IMR-90 (cell line): ENCODE data around the gene CLRN3. TPM values are rescaled to one million over a fixed set of nuclear protein-coding genes. Genes with fewer than 3 reads are reported as not detected.

Experiments used
- ATAC-seq: fragments of 200-7000 bp; cut with Tn5 transposase; 2 replicates; pipeline ENCODE4 v1.9.1; 2020; ENCODE audit warnings: low read depth, mild to moderate bottlenecking, moderate library complexity
- BruUV-seq: library from RNA; stranded (reverse); fragments of 400-500 nt; replicated peaks from 2 replicates; lab custom pipeline; 2021; lab: Mats Ljungman, UMichigan
- CTCF ChIA-PET: fragments of 300-600 bp; formaldehyde crosslinking; extraction: SDS; loops from one replicate; lab custom pipeline; 2021; ENCODE audit warnings: antibody characterized with exemption; lab: Yijun Ruan, JAX
- POLR2A ChIA-PET: fragments of 300-600 bp; sonication (Branson Sonifier 250); formaldehyde crosslinking; loops from one replicate; lab custom pipeline; 2022; ENCODE audit warnings: antibody characterized with exemption; ENCODE audit not compliant: unreplicated experiment; lab: Charles Lee
- DNase-seq: peaks from one replicate; pipeline ENCODE4 v3.0.0; 2013
- H2AFZ ChIP-seq: replicated peaks from 2 replicates; pipeline ENCODE3; 2013; ENCODE audit warnings: low read length, mild to moderate bottlenecking; ENCODE audit not compliant: poor library complexity
- H2AK5ac ChIP-seq: 2 replicates; pipeline ENCODE4 v1.6.1; 2013; ENCODE audit warnings: low read depth, low read length, inconsistent platforms
- H2AK9ac ChIP-seq: replicated peaks from 2 replicates; pipeline ENCODE3; 2013; ENCODE audit warnings: mild to moderate bottlenecking, low read depth, low read length, moderate library complexity; ENCODE audit not compliant: poor library complexity
- H2BK120ac ChIP-seq: 2 replicates; pipeline ENCODE4 v1.6.1; 2013; ENCODE audit warnings: low read depth, low read length, inconsistent platforms
- H2BK15ac ChIP-seq: 3 replicates; pipeline ENCODE4 v1.6.1; 2013; ENCODE audit warnings: low read depth, low read length, inconsistent platforms
- H2BK20ac ChIP-seq: 2 replicates; pipeline ENCODE4 v1.6.1; 2013; ENCODE audit warnings: low read depth, mild to moderate bottlenecking, inconsistent platforms, low read length, moderate library complexity
- H2BK5ac ChIP-seq: 2 replicates; pipeline ENCODE4 v1.6.1; 2013; ENCODE audit warnings: mild to moderate bottlenecking, low read depth, low read length, inconsistent platforms; ENCODE audit not compliant: poor library complexity, severe bottlenecking
- H3K14ac ChIP-seq: replicated peaks from 2 replicates; pipeline ENCODE4 v1.6.1; 2013; ENCODE audit warnings: low read depth, low read length, inconsistent platforms
- H3K18ac ChIP-seq: 2 replicates; pipeline ENCODE4 v1.6.1; 2013; ENCODE audit warnings: low read depth, low read length, control low read depth
- H3K23ac ChIP-seq: 2 replicates; pipeline ENCODE4 v1.6.1; 2013; ENCODE audit warnings: low read depth, low read length, inconsistent platforms
- H3K27ac ChIP-seq: 2 replicates; pipeline ENCODE4 v1.5.1; 2013; ENCODE audit warnings: mild to moderate bottlenecking, control low read depth, low read length; ENCODE audit not compliant: insufficient read depth
- H3K27me3 ChIP-seq: 2 replicates; pipeline ENCODE4 v1.6.1; 2013; ENCODE audit warnings: low read length; ENCODE audit not compliant: control insufficient read depth, insufficient read depth
- H3K36me3 ChIP-seq: 2 replicates; pipeline ENCODE4 v1.6.1; 2013; ENCODE audit warnings: low read length, mixed read lengths; ENCODE audit not compliant: control insufficient read depth, insufficient read depth
- H3K4ac ChIP-seq: 2 replicates; pipeline ENCODE4 v1.6.1; 2013; ENCODE audit warnings: low read depth, low read length, inconsistent platforms
- H3K4me1 ChIP-seq: 2 replicates; pipeline ENCODE4 v1.6.1; 2013; ENCODE audit warnings: low read length, mixed read lengths; ENCODE audit not compliant: control insufficient read depth, insufficient read depth
- H3K4me2 ChIP-seq: 2 replicates; pipeline ENCODE4 v1.6.1; 2013; ENCODE audit warnings: low read depth, mild to moderate bottlenecking, control low read depth, low read length, moderate library complexity
- H3K4me3 ChIP-seq: 2 replicates; pipeline ENCODE4 v1.5.1; 2013; ENCODE audit warnings: low read depth, mild to moderate bottlenecking, control low read depth, low read length, moderate library complexity; ENCODE audit not compliant: insufficient read depth
- H3K56ac ChIP-seq: 2 replicates; pipeline ENCODE4 v1.6.1; 2013; ENCODE audit warnings: low read length, inconsistent platforms; ENCODE audit not compliant: insufficient read depth; ENCODE audit errors: extremely low read depth
- H3K79me1 ChIP-seq, 2 experiments: 2 replicates each; pipeline ENCODE4 v1.6.1; 2013; ENCODE audit warnings: low read length in 2 of 2, inconsistent platforms in 1 of 2, low read depth in 1 of 2
- H3K9ac ChIP-seq: 2 replicates; pipeline ENCODE4 v1.6.1; 2013; ENCODE audit warnings: low read depth, low read length, control low read depth
- H3K9me1 ChIP-seq: 2 replicates; pipeline ENCODE4 v1.6.1; 2013; ENCODE audit warnings: low read length, inconsistent platforms; ENCODE audit not compliant: insufficient read depth
- H3K9me3 ChIP-seq: 2 replicates; pipeline ENCODE4 v1.6.1; 2013; ENCODE audit warnings: low read length; ENCODE audit not compliant: control insufficient read depth, insufficient read depth
- H4K20me1 ChIP-seq: 2 replicates; pipeline ENCODE4 v1.6.1; 2013; ENCODE audit warnings: low read length, inconsistent platforms; ENCODE audit not compliant: insufficient read depth
- H4K5ac ChIP-seq: 2 replicates; pipeline ENCODE4 v1.6.1; 2013; ENCODE audit warnings: mild to moderate bottlenecking, low read depth, low read length, control low read depth
- H4K8ac ChIP-seq, 2 experiments: 2 replicates each; pipeline ENCODE4 v1.6.1; 2013; ENCODE audit warnings: low read depth in 2 of 2, low read length in 2 of 2, control low read depth in 1 of 2, inconsistent platforms in 1 of 2
- H4K91ac ChIP-seq: 2 replicates; pipeline ENCODE4 v1.6.1; 2013; ENCODE audit warnings: low read depth, low read length, inconsistent platforms; ENCODE audit not compliant: insufficient read depth
- BHLHE40 ChIP-seq: fragments of 150-350 bp; IDR thresholded peaks from 2 replicates; pipeline ENCODE4 v1.6.1; 2016; ENCODE audit warnings: mild to moderate bottlenecking, low read depth, low read length
- MAFK ChIP-seq: IDR thresholded peaks from 2 replicates; pipeline ENCODE4 v1.6.1; 2012; ENCODE audit warnings: low read depth, low read length, improper control_type of control experiment
- dilution Hi-C: fragments of 300-500 bp; cut with HindIII; formaldehyde crosslinking; loops from one replicate; pipeline ENCODE4 v1.14.3; 2018; ENCODE audit warnings: low sequenced_read_pairs; ENCODE audit not compliant: unreplicated experiment
- in situ Hi-C: fragments of 300-500 bp; cut with MboI; formaldehyde crosslinking; loops from 3 replicates; pipeline ENCODE4 v1.14.3; 2019; ENCODE audit warnings: low sequenced_read_pairs, inconsistent platforms, mixed read lengths
- intact Hi-C: fragments of 100-400 bp; cut with micrococcal nuclease; formaldehyde crosslinking; loops from 2 replicates; pipeline ENCODE4 v1.10.0; 2022
- polyA plus RNA-seq, 3 experiments: library from polyadenylated mRNA; depleted of rRNA; stranded (reverse); fragments of >200 nt; gene quantifications; 2 replicates each; pipeline ENCODE4 v1.2.3, GENCODE V29; 2012; ENCODE audit warnings: low replicate concordance in 1 of 3
- total RNA-seq: library from RNA; depleted of rRNA; stranded (reverse); fragments of >200 nt; gene quantifications from 2 replicates; pipeline ENCODE4 v1.2.3, GENCODE V29; 2012

The CLRN3 gene
- total and polyA plus RNA-seq, 2 of the 4 experiments (the other 2 are of a cell fraction): not detected

DNA sequence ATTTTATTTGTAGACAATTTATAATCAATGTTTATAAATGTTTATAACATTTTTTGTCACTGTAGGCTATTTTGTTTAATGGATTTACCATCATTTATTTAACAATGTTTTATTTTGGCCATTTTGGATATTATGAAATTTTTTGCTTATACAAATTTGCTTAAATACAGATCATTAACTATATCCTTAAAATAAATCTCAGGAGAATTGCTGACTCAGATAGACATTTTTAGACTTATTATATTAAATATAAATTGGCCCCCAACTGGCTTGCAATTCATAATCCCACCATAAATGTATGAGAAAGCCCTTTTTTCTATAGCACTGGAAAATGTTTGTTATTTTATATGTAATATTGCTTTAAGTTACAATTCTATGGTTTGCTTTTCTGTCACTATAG lies 3.8 kb upstream of the CLRN3 start:
- H3K27me3 ChIP-seq: no peaks in the 10 kb centered on the region
- POLR2A ChIA-PET: no interaction called here
- in situ Hi-C loops: no loop called here

More for the DNA sequence above, 3.8 kb upstream of the CLRN3 start:
- ATAC-seq (no peak), DNase-seq (no peak)
- Histone ChIP-seq H3K14ac (no peak overlapping the region), H2AK9ac (no peak overlapping the region), H2BK20ac (no peak overlapping the region), H3K79me1 (no peaks in the 10 kb centered on the region), H4K91ac (no peak overlapping the region), H2AFZ (no peak overlapping the region), H3K9me3 (no peaks in the 10 kb centered on the region; the same call in 1 of the 2 replicates), H3K36me3 (no peaks in the 10 kb centered on the region), H3K18ac (no peak overlapping the region), H4K8ac (no peak overlapping the region), H3K4ac (no peak overlapping the region), H3K4me3 (no peak overlapping the region), H3K56ac (no peak overlapping the region), H2AK5ac (no peak overlapping the region), H2BK5ac (no peak overlapping the region), H3K9me1 (no peaks in the 10 kb centered on the region), H3K9ac (no peak overlapping the region), H4K20me1 (no peaks in the 10 kb centered on the region), H3K27ac (no peak overlapping the region), H3K4me1 (no peaks in the 10 kb centered on the region), H4K5ac (no peak overlapping the region), H2BK15ac (no peak overlapping the region), H3K4me2 (no peak overlapping the region), H3K23ac (no peak overlapping the region), H2BK120ac (no peak overlapping the region)
- dilution Hi-C loops (no loop called here), intact Hi-C loops (no loop called here)
- no TSS peak for BruUV-seq
- no peak for TF ChIP-seq BHLHE40
- TF ChIP-seq MAFK: peak; percentile 65; the same call in 1 of the 2 replicates
- CTCF ChIA-PET: no interaction called here
